ENCODE measurements around the gene MACROD2.

The MACROD2 gene

DNA sequence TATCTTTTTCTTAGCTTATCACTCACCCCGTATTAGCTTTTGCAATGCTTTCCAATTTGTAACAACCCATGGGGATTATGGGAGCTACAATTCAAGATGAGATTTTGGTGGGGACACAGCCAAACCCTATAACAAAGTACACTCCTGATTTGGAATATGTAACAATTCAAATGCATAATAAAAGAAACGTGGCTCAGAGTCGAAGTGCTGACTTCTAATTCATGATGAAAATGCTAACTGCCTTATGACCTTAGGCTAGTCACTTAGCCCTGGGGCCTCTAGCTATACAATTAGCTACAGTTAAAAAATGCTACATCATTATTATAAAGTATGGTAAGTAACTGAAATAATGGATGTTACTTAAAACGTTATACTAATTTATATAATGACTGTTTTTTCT is 1297.1 kb downstream of the MACROD2 start:
- H3K4me3 ChIP-seq (ENCODE audit: low read depth, low read length): no peak overlapping the region

- no peak overlapping the region for H3K4me3 ChIP-seq (ENCODE audit: low read depth, low read length)
These were observed 1301.1 kb downstream of the MACROD2 start for GRCh38 chr20:15296422-15296821.

DNA sequence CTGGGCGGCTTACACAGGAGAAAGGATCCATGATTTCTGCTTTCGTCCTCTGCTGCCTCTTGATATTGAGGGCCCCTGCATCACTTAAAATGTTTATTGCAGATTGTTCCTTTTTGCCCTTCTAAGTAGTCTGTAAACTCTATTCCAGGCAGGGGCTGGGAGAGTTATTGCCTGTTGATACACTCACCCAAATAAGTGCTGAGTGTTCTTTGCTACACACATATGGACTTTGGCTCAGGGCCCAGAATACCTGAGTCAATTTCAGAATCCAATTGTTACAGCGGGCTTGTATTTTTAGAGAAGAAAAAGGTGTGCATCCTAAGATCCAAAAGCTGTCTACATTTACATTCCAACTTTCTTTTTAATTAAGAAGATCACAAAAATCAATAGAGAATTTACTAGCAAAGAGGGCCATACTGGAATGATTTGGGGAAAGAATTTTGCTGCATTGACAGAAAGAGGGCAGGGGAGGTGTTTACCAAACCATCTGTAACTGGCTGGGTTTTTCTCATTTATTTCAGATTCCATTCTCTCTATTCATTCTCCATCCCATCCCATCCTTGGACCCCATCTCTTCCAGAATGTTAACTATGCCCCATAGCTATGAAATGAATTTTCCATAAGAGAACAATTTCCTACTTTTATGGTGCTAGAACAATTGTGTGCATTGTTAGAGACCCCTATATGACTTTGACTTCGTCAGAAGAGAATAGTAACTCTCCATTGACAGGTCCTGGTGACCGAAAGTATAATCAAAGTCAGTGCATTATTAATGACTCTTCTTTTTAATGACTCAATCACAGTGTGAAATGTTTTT is 1302.0 kb downstream of the MACROD2 start:
- no peak overlapping the region for H3K4me3 ChIP-seq (ENCODE audit: low read depth, low read length)

GRCh38 chr20:15302075-15302474 is 1306.8 kb downstream of the MACROD2 start:
- H3K4me3 ChIP-seq (ENCODE audit: low read depth, low read length): no peak overlapping the region

DNA sequence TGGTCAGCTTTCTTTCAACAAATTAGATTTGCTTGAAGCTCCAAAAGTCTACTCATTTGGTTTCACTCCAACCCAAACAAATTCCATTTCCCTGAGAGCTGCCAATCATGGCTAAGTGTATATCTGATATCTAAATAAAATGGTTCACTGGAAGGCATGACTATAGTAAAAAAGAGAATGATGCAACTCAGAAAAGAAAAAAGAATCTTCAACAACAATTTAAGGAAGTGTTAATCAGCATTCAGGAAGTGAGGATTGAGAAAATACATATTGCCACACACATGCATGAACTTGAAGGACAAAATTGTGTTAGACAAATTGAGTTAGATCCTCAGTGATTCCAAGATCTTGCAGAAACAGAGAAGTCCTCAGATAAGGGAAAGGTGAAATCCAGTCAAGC is 1315.0 kb downstream of the MACROD2 start:
- H3K4me3 ChIP-seq (ENCODE audit: low read depth, low read length): no peak overlapping the region

DNA sequence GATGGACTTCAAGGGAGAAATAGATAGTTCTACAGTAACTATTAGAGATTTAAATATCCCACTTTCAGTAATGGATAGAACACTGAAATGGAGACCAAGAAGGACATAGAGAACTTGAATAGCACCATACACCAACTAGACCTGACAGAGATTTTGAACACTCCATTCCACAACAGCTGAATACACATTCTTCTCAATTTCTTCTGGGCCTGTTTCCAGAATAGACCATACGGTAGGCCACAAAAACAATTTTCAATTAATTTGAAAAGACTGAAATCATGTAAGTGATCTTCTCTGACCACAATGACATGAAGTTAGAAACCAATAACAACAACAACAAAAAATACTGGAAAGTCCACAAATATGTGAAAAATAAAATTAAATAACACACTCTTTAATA is 1321.2 kb downstream of the MACROD2 start:
- no peak overlapping the region for H3K4me3 ChIP-seq (ENCODE audit: low read depth, low read length)

GRCh38 chr20:15317546-15318232 is 1322.4 kb downstream of the MACROD2 start:
- no peak overlapping the region for H3K4me3 ChIP-seq (ENCODE audit: low read depth, low read length)

DNA sequence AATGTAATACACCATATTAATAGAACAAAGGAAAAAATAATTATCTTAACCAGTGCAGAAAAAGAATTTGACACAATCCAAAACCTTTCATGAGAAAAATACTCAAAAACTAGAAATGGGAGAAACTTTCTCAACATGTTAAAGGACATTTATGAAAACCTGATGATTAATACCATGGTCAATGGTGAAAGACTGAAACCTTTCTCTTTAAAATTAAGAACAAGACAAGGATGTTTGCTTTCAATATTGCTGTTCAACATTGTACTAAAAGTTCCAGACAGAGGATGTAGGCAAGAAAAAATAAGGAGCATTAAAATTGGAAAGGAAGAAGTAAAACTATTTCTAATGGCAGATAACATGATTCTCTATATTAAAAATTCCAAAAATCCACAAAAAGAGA is 1323.4 kb downstream of the MACROD2 start:
- no peak overlapping the region for H3K4me3 ChIP-seq (ENCODE audit: low read depth, low read length)

GRCh38 chr20:15319439-15319838 is 1324.1 kb downstream of the MACROD2 start:
- H3K4me3 ChIP-seq (ENCODE audit: low read depth, low read length): no peak overlapping the region

DNA sequence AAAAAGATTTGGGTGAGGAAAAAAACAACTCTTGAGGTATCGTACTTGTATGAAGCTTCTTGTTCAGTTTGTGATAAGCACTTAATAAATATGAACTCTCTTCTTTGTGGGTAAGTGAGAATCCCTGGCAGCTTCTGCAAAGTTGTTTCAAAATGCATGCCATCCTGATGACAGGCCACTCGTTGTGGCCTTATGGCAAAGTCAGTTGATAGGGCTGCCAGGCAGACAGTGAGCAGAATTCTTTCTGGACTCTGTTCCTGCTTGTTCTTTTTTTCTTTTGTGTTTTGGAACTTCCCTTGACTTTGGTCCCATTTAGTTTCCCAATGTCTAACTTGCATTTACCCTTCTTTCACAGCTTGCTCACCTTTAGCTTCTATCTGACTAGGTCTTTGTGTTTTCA is 1325.6 kb downstream of the MACROD2 start:
- H3K4me3 ChIP-seq (ENCODE audit: low read depth, low read length): no peak overlapping the region

DNA sequence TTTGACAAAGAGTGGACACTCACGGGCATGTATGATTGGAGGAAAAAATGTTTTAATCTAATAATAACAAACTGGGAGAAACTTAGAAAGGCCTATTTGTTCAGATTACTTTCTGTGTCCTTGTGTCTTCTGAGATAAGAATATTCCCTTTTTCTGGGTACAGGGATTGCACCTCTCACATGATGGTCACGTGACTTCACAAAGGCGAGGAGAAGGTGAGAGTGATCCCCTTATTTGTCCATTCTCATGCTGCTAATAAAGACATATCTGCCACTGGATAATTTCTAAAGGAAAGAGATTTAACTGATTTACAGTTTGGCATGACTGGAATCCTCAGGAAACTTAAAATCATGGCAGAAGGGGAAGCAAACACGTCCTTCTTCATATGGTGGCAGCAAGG is 1331.8 kb downstream of the MACROD2 start:
- H3K4me3 ChIP-seq (ENCODE audit: low read depth, low read length): no peak overlapping the region

- no peak overlapping the region for H3K4me3 ChIP-seq (ENCODE audit: low read depth, low read length)
These were observed 1332.8 kb downstream of the MACROD2 start for GRCh38 chr20:15328084-15328483.

- no peak overlapping the region for H3K4me3 ChIP-seq (ENCODE audit: low read depth, low read length)
These were observed 1337.4 kb downstream of the MACROD2 start for GRCh38 chr20:15332711-15333160.

DNA sequence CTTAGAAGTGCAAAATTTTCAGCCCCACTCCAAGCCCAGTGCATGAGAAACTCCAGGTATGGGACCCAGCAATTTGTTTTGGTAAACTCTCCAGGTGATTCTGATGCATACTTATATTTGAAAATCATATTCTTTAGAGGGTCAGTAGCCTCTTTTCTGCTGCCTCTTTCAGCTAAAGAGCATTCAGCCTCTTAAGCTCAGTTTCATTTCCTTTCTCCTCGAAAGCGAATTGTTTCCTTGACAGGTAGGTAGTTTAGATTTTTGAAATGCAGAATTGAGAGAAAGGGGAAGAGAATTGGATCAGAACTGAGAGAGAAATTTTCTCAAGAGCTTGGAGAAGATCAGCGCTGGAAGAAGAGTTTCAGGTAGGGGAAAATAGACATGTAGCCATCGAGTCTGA is 1337.9 kb downstream of the MACROD2 start:
- no peak overlapping the region for H3K4me3 ChIP-seq (ENCODE audit: low read depth, low read length)

- no peak overlapping the region for H3K4me3 ChIP-seq (ENCODE audit: low read depth, low read length)
These were observed 1340.7 kb downstream of the MACROD2 start for GRCh38 chr20:15336011-15336410.

GRCh38 chr20:15336536-15336935 is 1341.2 kb downstream of the MACROD2 start:
- no peak overlapping the region for H3K4me3 ChIP-seq (ENCODE audit: low read depth, low read length)

DNA sequence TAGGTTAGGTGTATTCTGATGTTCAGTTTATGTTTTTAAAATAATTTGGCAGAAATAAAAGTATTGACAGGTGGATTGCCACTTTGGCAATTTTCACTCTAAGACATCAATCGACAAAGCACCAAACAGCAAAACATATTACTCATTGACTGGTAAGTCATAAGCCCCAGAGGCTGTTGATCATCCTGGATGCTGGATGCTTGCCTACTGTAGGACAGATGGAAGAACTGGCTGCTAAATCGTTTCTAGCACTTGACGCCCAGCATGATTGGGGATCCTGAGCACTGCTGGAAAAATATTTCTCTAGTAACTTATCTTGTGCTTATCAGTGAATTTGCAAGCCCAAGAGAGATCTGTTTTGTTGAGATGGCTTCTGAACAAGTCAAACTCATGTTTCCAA is 1343.9 kb downstream of the MACROD2 start:
- H3K4me3 ChIP-seq (ENCODE audit: low read depth, low read length): no peak overlapping the region

DNA sequence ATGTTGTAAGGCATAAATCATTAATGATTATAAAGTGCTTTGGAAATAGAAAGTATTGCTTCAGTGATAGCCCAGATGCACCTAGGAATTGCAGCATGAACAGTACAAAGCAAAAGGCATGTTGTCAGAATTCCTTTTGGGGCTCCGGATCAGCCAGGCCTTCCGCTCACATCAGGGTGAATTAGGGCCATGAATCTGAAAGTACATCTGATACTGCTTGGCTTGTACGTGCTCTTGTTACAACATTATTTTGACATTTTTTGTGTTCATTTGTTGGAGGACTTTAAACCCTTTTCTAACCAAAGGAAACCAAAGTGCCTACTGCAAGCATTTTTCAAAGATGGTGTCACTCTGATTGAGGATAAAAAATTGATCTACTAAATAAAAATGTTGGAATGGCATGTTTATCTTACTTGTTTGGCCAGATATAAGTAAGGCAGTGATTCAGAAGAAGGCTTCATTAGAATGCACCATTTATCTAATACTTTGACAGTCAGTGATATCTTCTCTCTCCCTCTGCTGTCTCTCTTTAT is 1347.7 kb downstream of the MACROD2 start:
- no peak overlapping the region for H3K4me3 ChIP-seq (ENCODE audit: low read depth, low read length)

- H3K4me3 ChIP-seq (ENCODE audit: low read depth, low read length): no peak overlapping the region
These were observed 1350.0 kb downstream of the MACROD2 start for GRCh38 chr20:15345287-15345686.

DNA sequence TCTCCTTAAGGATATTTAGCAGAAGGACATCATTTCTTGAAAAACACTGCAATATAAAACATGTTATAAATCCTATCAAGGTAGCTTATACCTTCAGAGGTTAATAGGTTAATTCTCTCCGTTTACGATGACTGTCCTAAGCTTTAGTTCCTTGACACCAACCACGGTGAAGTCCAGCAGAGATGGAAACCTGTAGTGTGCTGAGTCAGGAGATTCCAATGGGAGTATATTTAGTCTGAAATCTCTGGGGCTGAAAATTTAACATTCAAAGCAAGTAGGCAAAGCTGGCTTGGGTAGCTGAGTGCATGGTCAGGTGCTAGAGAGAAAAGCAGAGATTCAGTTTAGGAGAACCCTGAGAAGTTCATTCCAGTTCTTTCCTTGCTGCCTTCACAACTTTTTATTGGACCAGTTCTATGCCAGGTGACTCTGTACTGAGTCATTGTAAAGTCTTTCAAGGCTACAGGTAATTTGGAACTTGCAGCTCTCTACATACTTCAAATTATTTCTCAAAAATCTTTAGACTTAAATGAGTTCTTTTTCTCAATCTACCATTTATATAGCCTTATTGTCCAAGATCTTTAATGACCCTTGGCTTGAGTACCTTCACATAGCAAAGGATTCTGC is 1351.5 kb downstream of the MACROD2 start:
- no peak overlapping the region for H3K4me3 ChIP-seq (ENCODE audit: low read depth, low read length)

- no peak overlapping the region for H3K4me3 ChIP-seq (ENCODE audit: low read depth, low read length)
These were observed 1363.7 kb downstream of the MACROD2 start for GRCh38 chr20:15359056-15359455.

- H3K4me3 ChIP-seq (ENCODE audit: low read depth, low read length): no peak overlapping the region
These were observed 1367.5 kb downstream of the MACROD2 start for GRCh38 chr20:15362849-15363248.

Data from iPS-11a (cell line).